ENCODE data around the gene SMC1A. TPM values are rescaled to one million over a fixed set of nuclear protein-coding genes. Genes with fewer than 3 reads are reported as not detected.
"Not testable (repeated sequence)": the region's sequence is repeated elsewhere in the genome, so short reads cannot be mapped to it uniquely, and the experiment has no call there.

Gene SMC1A
- total RNA-seq (10 to 100 TPM; 28.8 to 37.7 TPM), polyA plus RNA-seq (ENCODE audit: insufficient read depth, low read depth, low replicate concordance) (18.6 TPM)
- long read RNA-seq, donor 1 = 0 reads
- long read RNA-seq, donor 2 = 0 reads

DNA sequence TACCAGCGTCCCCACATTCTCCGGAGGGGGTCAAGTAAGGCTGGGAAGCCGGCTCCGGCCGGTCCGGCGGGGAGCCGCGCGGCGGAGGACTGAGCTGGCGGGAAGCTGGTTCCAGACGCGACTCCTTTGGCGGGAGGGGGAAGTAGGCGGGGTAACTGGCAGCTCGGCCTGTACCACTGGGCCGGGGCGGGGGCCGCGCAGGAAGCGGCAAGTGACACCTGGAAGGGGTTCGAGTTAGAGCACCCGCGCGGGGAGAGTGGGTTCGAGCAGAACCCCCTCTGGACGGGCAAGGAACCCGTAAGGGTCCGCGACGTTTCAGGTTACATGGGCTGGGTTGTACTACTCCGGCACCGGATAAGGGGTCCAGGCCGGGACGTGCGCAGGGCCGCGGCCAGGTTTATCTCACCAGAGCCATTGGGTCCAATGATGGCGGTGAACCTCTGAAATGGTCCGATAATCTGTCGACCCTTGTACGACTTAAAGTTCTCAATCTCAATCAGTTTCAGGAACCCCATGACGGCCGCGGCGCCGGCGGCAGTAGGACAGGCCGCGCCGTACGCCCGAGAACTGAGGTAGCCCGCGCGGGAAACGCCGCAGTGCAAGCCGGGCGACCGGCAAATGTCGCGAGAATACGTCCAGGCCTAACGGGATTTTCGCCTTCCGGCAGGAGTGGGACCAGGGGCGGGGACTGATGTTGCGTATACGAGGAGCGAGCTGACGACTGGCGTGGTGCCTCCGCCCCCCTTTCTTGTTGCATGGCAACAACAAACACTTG is at the start of gene SMC1A:
Gene SMC1A (minus strand): TSS at position 569 of the 775 bp plus-strand sequence. CDS start 54 bp downstream, at position 515.
- 1% methylated on average over 32 of the region's 75 CpGs; no CpG with 5 or more reads in 1 of the 2 donors for WGBS, 2 donors
- Histone ChIP-seq H3K9me3 (no peaks in the 10 kb centered on the region), H3K4me3 (peak within 1 kb of the TSS; percentile 63 to 69), H3K27me3 (no peaks in the 10 kb centered on the region), H3K27ac (peak within 1 kb of the TSS; percentile 77 to 87), H3K4me1 (no peaks in the 10 kb centered on the region), H3K36me3 (ENCODE audit: low read depth, missing control alignments) (no peaks in the 10 kb centered on the region)
- TF ChIP-seq, protein P1, sequence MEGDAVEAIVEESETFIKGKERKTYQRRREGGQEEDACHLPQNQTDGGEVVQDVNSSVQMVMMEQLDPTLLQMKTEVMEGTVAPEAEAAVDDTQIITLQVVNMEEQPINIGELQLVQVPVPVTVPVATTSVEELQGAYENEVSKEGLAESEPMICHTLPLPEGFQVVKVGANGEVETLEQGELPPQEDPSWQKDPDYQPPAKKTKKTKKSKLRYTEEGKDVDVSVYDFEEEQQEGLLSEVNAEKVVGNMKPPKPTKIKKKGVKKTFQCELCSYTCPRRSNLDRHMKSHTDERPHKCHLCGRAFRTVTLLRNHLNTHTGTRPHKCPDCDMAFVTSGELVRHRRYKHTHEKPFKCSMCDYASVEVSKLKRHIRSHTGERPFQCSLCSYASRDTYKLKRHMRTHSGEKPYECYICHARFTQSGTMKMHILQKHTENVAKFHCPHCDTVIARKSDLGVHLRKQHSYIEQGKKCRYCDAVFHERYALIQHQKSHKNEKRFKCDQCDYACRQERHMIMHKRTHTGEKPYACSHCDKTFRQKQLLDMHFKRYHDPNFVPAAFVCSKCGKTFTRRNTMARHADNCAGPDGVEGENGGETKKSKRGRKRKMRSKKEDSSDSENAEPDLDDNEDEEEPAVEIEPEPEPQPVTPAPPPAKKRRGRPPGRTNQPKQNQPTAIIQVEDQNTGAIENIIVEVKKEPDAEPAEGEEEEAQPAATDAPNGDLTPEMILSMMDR (IDR thresholded peaks at IDR 0.05) = no peak
- TF ChIP-seq POLR2A (IDR thresholded peaks at IDR 0.05) = no peak
- DNase-seq = peak; percentile 96
- intact Hi-C loops (cut with DNase I; ENCODE audit: low total_unique reads) = no loop called here

DNA sequence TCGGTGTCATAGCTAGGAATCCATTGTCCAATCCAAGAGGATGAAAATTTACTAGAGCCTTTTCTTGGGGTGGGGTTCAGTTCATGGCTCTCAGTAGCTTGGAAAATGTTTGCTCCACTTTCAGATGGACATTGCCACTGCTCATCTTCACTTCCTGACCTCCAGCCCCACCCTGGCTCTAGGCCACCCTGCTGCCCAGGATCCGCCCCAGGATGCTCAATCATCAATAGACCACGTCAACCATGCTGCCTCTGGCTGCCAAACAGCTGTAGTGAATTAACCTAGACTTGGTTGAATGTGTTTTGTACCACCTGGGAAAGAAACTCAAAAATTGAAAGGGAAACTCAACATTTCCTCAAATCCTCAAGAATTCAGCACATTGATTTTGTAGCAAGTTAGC is 48.9 kb upstream of the SMC1A start:
- 71 to 75% methylated on average over 2 to 3 of the region's 3 CpGs for WGBS, 2 donors
- H3K36me3 ChIP-seq (ENCODE audit: low read depth, missing control alignments) = no peaks in the 10 kb centered on the region
- TF ChIP-seq POLR2A (IDR thresholded peaks at IDR 0.05) = no peak
- TF ChIP-seq, protein P1 (IDR thresholded peaks at IDR 0.05) = no peak
- intact Hi-C loops (cut with DNase I; ENCODE audit: low total_unique reads) = no loop called here
- H3K9me3 ChIP-seq = no peaks in the 10 kb centered on the region
- no peak overlapping the region for H3K27ac ChIP-seq
- no peaks in the 10 kb centered on the region for H3K4me1 ChIP-seq
- no peaks in the 10 kb centered on the region for H3K27me3 ChIP-seq
- DNase-seq = no peak
- no peak overlapping the region for H3K4me3 ChIP-seq

GRCh38 chrX:53468659-53469058 is 46.2 kb upstream of the SMC1A start:
- H3K27ac ChIP-seq = not testable (repeated sequence)

DNA sequence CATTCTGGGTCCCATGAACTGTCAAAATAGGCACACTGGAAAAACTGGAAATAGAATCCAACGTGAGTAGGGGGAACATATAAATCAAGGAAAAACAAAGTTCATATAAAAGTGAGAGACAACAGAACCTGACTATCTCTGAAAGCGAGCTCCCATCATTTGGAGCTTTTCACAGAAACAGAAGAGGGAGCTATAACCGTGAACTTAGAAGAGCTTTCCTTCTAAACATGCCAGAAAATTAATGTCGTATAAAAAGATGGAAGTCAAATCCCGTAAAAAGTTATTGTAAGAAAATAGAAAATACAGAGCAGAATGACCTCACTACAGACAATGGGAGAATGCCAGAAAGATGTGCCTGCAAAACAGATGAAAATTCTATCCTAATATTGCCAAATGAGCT is 35.6 kb upstream of the SMC1A start:
- 20 to 46% methylated on average over 5 of the region's 5 CpGs for WGBS, 2 donors
- intact Hi-C loops (cut with DNase I; ENCODE audit: low total_unique reads) = no loop called here
- DNase-seq = no peak
- Histone ChIP-seq H3K27ac (no peak overlapping the region), H3K36me3 (ENCODE audit: low read depth, missing control alignments) (no peaks in the 10 kb centered on the region), H3K4me3 (no peak overlapping the region), H3K9me3 (no peaks in the 10 kb centered on the region), H3K27me3 (no peaks in the 10 kb centered on the region), H3K4me1 (no peaks in the 10 kb centered on the region)
- no peak for TF ChIP-seq POLR2A (IDR thresholded peaks at IDR 0.05)
- TF ChIP-seq, protein P1 (IDR thresholded peaks at IDR 0.05) = no peak

More at GRCh38 chrX:53468659-53469058, 46.2 kb upstream of the SMC1A start:
- H3K27me3 ChIP-seq; H3K4me1 ChIP-seq; DNase-seq; H3K36me3 ChIP-seq (ENCODE audit: low read depth, missing control alignments); H3K9me3 ChIP-seq; intact Hi-C loops (cut with DNase I; ENCODE audit: low total_unique reads); H3K4me3 ChIP-seq: not testable (repeated sequence)
- 93 to 98% methylated on average over 3 of the region's 3 CpGs for WGBS, 2 donors

GRCh38 chrX:53456254-53456653 is 33.8 kb upstream of the SMC1A start:
- no peaks in the 10 kb centered on the region for H3K27me3 ChIP-seq
- no peak for TF ChIP-seq POLR2A (IDR thresholded peaks at IDR 0.05)
- TF ChIP-seq, protein P1 (IDR thresholded peaks at IDR 0.05) = no peak
- no peaks in the 10 kb centered on the region for H3K36me3 ChIP-seq (ENCODE audit: low read depth, missing control alignments)
- no peaks in the 10 kb centered on the region for H3K4me1 ChIP-seq
- no peak for DNase-seq
- WGBS, 2 donors = 72 to 78% methylated on average over 3 of the region's 3 CpGs
- H3K4me3 ChIP-seq = no peak overlapping the region
- intact Hi-C loops (cut with DNase I; ENCODE audit: low total_unique reads) = no loop called here
- H3K9me3 ChIP-seq = no peaks in the 10 kb centered on the region
- no peak overlapping the region for H3K27ac ChIP-seq
